Colonic mucosa (tissue), 4 donors: ENCODE measurements around the gene SLMAP. TPM values are rescaled to one million over a fixed set of nuclear protein-coding genes. Genes with fewer than 3 reads are reported as not detected.
A peak's percentile ranks its signal among the peaks of the same experiment; 100 is the strongest.

Experiments used
- DNase-seq: peaks from one replicate; pipeline ENCODE4 v3.0.0-alpha.2; 2020
- H3K27ac ChIP-seq: fragments of 200-600 bp; one replicate; pipeline ENCODE4 v1.8.0; 2021
- H3K27me3 ChIP-seq: fragments of 200-600 bp; one replicate; pipeline ENCODE4 v1.8.0; 2021
- H3K36me3 ChIP-seq: fragments of 200-600 bp; one replicate; pipeline ENCODE4 v1.8.0; 2021
- H3K4me1 ChIP-seq: fragments of 200-600 bp; one replicate; pipeline ENCODE4 v1.8.0; 2021; ENCODE audit warnings: mild to moderate bottlenecking
- H3K4me3 ChIP-seq: fragments of 200-600 bp; one replicate; pipeline ENCODE4 v1.8.0; 2021
- H3K9ac ChIP-seq, 2 donors: one replicate each; pipeline ENCODE4 v1.7.0; 2013; ENCODE audit warnings: control low read depth in 2 of 2, low read depth in 2 of 2, low read length in 2 of 2
- H3K9me3 ChIP-seq: fragments of 200-600 bp; one replicate; pipeline ENCODE4 v1.8.0; 2021
- CTCF ChIP-seq: fragments of 200-600 bp; IDR thresholded peaks from one replicate; pipeline ENCODE4 v1.8.0; 2022; ENCODE audit warnings: antibody characterized with exemption, mild to moderate bottlenecking
- intact Hi-C: fragments of 100-400 bp; cut with DNase I; formaldehyde crosslinking; loops from one replicate; pipeline ENCODE4 v1.14.1; 2022
- total RNA-seq, 2 donors: library from RNA; stranded (reverse); fragmentation: NEBNext Ultra II Directional in 1 of 2; extraction: Animal tissue kit (Norgen Biotek cat#: 25700) in 1 of 2; gene quantifications; one replicate each; pipeline ENCODE4 v1.2.1, GENCODE V29; 2021
- donor health status: healthy.
- donor health status: DM: no; HTN: no; CAD: no.
- donor health status: DM: no; HTN: no; CAD: no.

The SLMAP gene
- total RNA-seq, 2 donors from 2014 or later = 81.1 to 124 TPM

GRCh38 chr3:57949344-57949743 lies 193.2 kb downstream of the SLMAP start:
- intact Hi-C loops = no loop called here
- no peak overlapping the region for H3K9ac ChIP-seq
- H3K36me3 ChIP-seq = no peaks in the 10 kb centered on the region
- no peak overlapping the region for H3K4me3 ChIP-seq
- no peak for TF ChIP-seq CTCF
- no peak overlapping the region for H3K27ac ChIP-seq
- H3K27me3 ChIP-seq = no peaks in the 10 kb centered on the region
- peaks cover 8% of the 10 kb centered on the region for H3K4me1 ChIP-seq
- no peak for DNase-seq
- H3K9me3 ChIP-seq = no peaks in the 10 kb centered on the region

GRCh38 chr3:57949785-57950615 lies 193.9 kb downstream of the SLMAP start:
- H3K9me3 ChIP-seq = no peaks in the 10 kb centered on the region
- H3K4me1 ChIP-seq = peaks cover 8% of the 10 kb centered on the region
- no peak for TF ChIP-seq CTCF
- H3K9ac ChIP-seq = no peak overlapping the region
- H3K4me3 ChIP-seq = no peak overlapping the region
- no peaks in the 10 kb centered on the region for H3K36me3 ChIP-seq
- intact Hi-C loops = no loop called here
- no peak for DNase-seq
- peak overlapping the region; percentile 58 for H3K27ac ChIP-seq
- no peaks in the 10 kb centered on the region for H3K27me3 ChIP-seq

- peak; percentile 72 for DNase-seq
- H3K27ac ChIP-seq = peak overlapping the region; percentile 58
- peak overlapping the region; percentile 6 to 68 for H3K9ac ChIP-seq
- intact Hi-C loops = no loop called here
- H3K4me3 ChIP-seq = no peak overlapping the region
- no peak for TF ChIP-seq CTCF
- no peaks in the 10 kb centered on the region for H3K9me3 ChIP-seq
- H3K4me1 ChIP-seq = peaks cover 8% of the 10 kb centered on the region
- no peaks in the 10 kb centered on the region for H3K36me3 ChIP-seq
- no peaks in the 10 kb centered on the region for H3K27me3 ChIP-seq
These were observed 195.2 kb downstream of the SLMAP start for GRCh38 chr3:57951066-57951882.

- H3K27me3 ChIP-seq = no peaks in the 10 kb centered on the region
- no peaks in the 10 kb centered on the region for H3K9me3 ChIP-seq
- DNase-seq = no peak
- no peak overlapping the region for H3K4me3 ChIP-seq
- intact Hi-C loops = no loop called here
- peaks cover 8% of the 10 kb centered on the region for H3K4me1 ChIP-seq
- H3K27ac ChIP-seq = peak overlapping the region; percentile 58
- TF ChIP-seq CTCF = no peak
- no peaks in the 10 kb centered on the region for H3K36me3 ChIP-seq
- H3K9ac ChIP-seq = peak overlapping the region in 1 of 2 donors; percentile 68
These were observed 196.1 kb downstream of the SLMAP start for GRCh38 chr3:57952208-57952631.

- no peak for DNase-seq
These were observed 196.5 kb downstream of the SLMAP start for GRCh38 chr3:57952651-57953050.

More at GRCh38 chr3:57952651-57953050, 196.5 kb downstream of the SLMAP start:
- Histone ChIP-seq H3K9me3 (no peaks in the 10 kb centered on the region), H3K36me3 (no peaks in the 10 kb centered on the region), H3K4me3 (no peak overlapping the region), H3K9ac (no peak overlapping the region), H3K27me3 (no peaks in the 10 kb centered on the region), H3K27ac (peak overlapping the region; percentile 58), H3K4me1 (peaks cover 8% of the 10 kb centered on the region)
- TF ChIP-seq CTCF = no peak
- intact Hi-C loops = no loop called here
